RWPE2 (cell line): Measurements from ENCODE around the gene E2F7.

Experiments used
- ATAC-seq: fragments of 200-7000 bp; cut with Tn5 transposase; 3 replicates; pipeline ENCODE4 v1.9.1; 2021; ENCODE audit warnings: low read depth
- DNase-seq: peaks from one replicate; pipeline ENCODE4 v3.0.0-alpha.2; 2020; ENCODE audit warnings: low spot score
- H3K27ac ChIP-seq: fragments of 450-650 bp; 2 replicates; pipeline ENCODE4 v1.5.1; 2017; ENCODE audit warnings: mild to moderate bottlenecking; ENCODE audit not compliant: poor library complexity, severe bottlenecking
- H3K27me3 ChIP-seq: fragments of 250-450 bp; sonication (Bioruptor Pico); 2 replicates; pipeline ENCODE4 v1.5.1; 2021; ENCODE audit warnings: mild to moderate bottlenecking, moderate library complexity; ENCODE audit not compliant: insufficient read depth, poor library complexity, severe bottlenecking
- H3K36me3 ChIP-seq: fragments of 250-450 bp; sonication (Bioruptor Pico); 2 replicates; pipeline ENCODE4 v1.5.1; 2020; ENCODE audit warnings: low read depth, mild to moderate bottlenecking, moderate library complexity
- H3K4me1 ChIP-seq: fragments of 250-450 bp; sonication (Bioruptor Pico); 2 replicates; pipeline ENCODE4 v1.5.1; 2021; ENCODE audit warnings: mild to moderate bottlenecking, moderate library complexity; ENCODE audit not compliant: insufficient read depth, poor library complexity, severe bottlenecking
- H3K4me3 ChIP-seq: fragments of 250-450 bp; sonication (Bioruptor Pico); 2 replicates; pipeline ENCODE4 v1.5.1; 2021; ENCODE audit warnings: mild to moderate bottlenecking, moderate library complexity; ENCODE audit not compliant: severe bottlenecking
- H3K9me3 ChIP-seq: fragments of 250-450 bp; sonication (Bioruptor Pico); 2 replicates; pipeline ENCODE4 v1.5.1; 2021; ENCODE audit warnings: mild to moderate bottlenecking, moderate library complexity; ENCODE audit not compliant: severe bottlenecking
- TF ChIP-seq, protein P1 (sequence below): fragments of 450-650 bp; IDR thresholded peaks from one replicate; pipeline ENCODE4 v1.5.1; 2017; ENCODE audit warnings: mild to moderate bottlenecking, moderate library complexity; ENCODE audit not compliant: poor library complexity, severe bottlenecking

E2F7 gene

DNA sequence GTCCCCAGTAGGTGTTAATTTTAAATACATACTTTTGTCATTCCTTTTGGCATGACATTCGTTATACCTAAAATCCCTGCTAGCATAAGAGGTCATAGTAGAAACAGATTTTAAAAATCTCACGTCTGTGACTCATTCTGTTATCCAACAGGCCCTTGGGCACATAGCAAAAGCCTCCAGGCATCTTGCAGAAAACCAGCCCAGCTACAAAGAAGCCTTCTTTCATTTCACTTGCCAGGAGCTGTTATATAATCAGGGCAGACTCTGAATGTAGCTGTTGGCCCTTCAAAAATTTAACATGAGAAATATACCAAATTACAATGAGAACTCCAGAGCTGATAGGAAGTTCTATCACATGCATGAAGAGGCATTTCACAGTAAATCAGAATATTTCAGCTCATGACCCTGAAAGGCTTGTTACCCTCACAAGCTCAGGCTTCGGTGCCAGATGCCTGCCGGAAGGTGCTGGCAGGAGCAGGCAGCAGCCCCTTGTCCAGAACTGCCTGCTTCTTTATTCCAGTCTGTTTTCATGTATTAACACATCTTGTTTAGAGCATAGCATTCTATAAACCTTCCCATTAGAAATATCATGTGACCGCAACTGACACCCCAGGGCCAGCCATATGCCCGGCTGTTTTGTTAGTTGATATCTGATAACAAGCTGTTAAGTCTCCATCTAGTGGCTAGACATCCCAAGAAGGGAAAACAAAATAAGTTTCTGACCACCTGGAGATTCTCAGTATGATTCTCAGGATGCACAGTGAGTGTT lies 17.8 kb downstream of the E2F7 start:
- H3K27me3 ChIP-seq: no peaks in the 10 kb centered on the region
- TF ChIP-seq, protein P1, sequence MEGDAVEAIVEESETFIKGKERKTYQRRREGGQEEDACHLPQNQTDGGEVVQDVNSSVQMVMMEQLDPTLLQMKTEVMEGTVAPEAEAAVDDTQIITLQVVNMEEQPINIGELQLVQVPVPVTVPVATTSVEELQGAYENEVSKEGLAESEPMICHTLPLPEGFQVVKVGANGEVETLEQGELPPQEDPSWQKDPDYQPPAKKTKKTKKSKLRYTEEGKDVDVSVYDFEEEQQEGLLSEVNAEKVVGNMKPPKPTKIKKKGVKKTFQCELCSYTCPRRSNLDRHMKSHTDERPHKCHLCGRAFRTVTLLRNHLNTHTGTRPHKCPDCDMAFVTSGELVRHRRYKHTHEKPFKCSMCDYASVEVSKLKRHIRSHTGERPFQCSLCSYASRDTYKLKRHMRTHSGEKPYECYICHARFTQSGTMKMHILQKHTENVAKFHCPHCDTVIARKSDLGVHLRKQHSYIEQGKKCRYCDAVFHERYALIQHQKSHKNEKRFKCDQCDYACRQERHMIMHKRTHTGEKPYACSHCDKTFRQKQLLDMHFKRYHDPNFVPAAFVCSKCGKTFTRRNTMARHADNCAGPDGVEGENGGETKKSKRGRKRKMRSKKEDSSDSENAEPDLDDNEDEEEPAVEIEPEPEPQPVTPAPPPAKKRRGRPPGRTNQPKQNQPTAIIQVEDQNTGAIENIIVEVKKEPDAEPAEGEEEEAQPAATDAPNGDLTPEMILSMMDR: no peak
- peaks cover 100% of the 10 kb centered on the region for H3K36me3 ChIP-seq
- ATAC-seq (no peak), DNase-seq (no peak)
- no peaks in the 10 kb centered on the region for H3K4me1 ChIP-seq
- H3K4me3 ChIP-seq: no peak overlapping the region
- no peak overlapping the region for H3K27ac ChIP-seq
- H3K9me3 ChIP-seq: no peaks in the 10 kb centered on the region

DNA sequence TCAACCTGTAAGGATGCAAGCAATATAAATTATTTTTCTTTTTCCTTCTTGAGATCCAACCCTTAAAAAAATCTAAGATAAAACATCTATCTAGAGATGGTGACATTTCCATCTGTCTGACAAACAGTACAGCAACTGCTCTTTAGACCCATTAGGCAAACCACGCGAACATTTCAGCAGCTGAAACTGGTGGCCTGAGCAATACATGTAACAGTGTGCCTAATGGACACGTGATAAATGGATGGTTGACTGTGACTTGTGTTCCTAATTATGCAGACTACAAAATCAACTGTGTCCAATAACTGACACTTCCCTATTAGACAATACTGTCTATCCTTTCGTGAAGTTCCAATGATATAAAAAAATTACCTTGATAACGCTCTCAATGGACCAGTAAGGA lies 18.9 kb downstream of the E2F7 start:
- Histone ChIP-seq H3K36me3 (peaks cover 100% of the 10 kb centered on the region), H3K27me3 (no peaks in the 10 kb centered on the region), H3K4me1 (no peaks in the 10 kb centered on the region), H3K4me3 (no peak overlapping the region), H3K9me3 (no peaks in the 10 kb centered on the region), H3K27ac (no peak overlapping the region)
- TF ChIP-seq, protein P1: no peak
- DNase-seq: no peak
- no peak for ATAC-seq

DNA sequence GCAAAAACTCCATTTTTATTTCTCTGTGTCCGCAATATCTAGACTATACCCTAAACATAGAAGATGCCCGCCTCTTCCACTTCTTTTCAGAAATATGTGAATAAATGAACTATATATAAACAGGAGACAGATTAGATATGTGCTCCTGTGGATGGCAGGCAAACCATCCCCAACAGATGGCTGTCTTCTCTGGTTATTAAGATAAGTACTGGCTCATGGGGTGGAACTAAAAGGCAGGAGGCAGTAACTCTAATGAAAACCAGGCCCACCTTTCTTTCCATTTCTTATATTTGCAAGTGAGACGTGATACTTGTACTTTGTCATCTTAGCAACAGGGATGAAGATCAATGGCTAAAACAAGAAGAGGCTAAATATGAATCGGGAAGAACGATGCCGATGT lies 20.2 kb downstream of the E2F7 start:
- no peaks in the 10 kb centered on the region for H3K9me3 ChIP-seq
- H3K4me3 ChIP-seq: no peak overlapping the region
- H3K36me3 ChIP-seq: peaks cover 100% of the 10 kb centered on the region
- no peaks in the 10 kb centered on the region for H3K4me1 ChIP-seq
- ATAC-seq (no peak), DNase-seq (no peak)
- H3K27me3 ChIP-seq: no peaks in the 10 kb centered on the region
- no peak overlapping the region for H3K27ac ChIP-seq
- TF ChIP-seq, protein P1: no peak

DNA sequence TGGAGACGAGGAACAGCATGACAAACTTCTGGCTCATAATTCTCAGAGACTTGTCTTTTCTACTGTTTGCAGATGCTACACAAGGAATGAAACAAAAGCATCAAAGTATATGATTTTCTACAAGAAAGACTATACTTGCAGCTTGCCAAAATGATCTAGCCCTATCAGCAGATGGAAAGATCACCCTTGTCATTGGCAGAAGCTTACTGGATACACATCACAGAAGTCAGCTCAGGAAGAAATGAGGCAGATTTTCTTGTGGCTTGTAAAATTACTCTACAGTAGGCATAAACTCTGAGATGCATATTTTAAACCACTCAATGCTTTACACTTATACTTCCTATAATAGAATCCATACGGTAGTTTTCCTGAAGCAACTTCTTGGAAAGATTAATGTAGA lies 20.6 kb downstream of the E2F7 start:
- Histone ChIP-seq H3K27me3 (no peaks in the 10 kb centered on the region), H3K4me3 (no peak overlapping the region), H3K27ac (no peak overlapping the region), H3K9me3 (no peaks in the 10 kb centered on the region), H3K36me3 (peaks cover 100% of the 10 kb centered on the region), H3K4me1 (no peaks in the 10 kb centered on the region)
- DNase-seq (no peak), ATAC-seq (no peak)
- TF ChIP-seq, protein P1: no peak

DNA sequence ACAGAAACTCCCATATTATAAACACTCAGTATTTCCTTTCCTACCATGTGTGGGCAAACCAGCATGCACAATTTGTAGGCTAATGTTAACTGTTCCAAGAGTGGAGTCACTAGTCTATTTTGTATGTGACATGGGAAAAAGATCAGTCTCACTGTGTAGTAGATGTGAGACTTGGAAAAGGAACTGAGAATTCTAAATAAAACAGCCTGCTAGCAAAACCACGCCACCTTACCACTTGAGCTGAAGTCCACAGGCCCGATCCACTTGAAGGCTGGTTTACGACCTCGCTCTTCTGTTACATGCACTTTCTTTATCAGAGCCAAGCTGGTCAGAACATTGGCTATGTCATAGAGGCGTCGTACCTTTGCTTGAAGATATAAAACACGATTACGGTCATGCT lies 22.5 kb downstream of the E2F7 start:
- TF ChIP-seq, protein P1: no peak
- Histone ChIP-seq H3K9me3 (peaks cover 4% of the 10 kb centered on the region), H3K4me3 (no peak overlapping the region), H3K4me1 (no peaks in the 10 kb centered on the region), H3K27me3 (no peaks in the 10 kb centered on the region), H3K36me3 (peaks cover 100% of the 10 kb centered on the region), H3K27ac (no peak overlapping the region)
- DNase-seq (no peak), ATAC-seq (no peak)
